Measurements from ENCODE around the gene YPEL4.

Gene YPEL4

DNA sequence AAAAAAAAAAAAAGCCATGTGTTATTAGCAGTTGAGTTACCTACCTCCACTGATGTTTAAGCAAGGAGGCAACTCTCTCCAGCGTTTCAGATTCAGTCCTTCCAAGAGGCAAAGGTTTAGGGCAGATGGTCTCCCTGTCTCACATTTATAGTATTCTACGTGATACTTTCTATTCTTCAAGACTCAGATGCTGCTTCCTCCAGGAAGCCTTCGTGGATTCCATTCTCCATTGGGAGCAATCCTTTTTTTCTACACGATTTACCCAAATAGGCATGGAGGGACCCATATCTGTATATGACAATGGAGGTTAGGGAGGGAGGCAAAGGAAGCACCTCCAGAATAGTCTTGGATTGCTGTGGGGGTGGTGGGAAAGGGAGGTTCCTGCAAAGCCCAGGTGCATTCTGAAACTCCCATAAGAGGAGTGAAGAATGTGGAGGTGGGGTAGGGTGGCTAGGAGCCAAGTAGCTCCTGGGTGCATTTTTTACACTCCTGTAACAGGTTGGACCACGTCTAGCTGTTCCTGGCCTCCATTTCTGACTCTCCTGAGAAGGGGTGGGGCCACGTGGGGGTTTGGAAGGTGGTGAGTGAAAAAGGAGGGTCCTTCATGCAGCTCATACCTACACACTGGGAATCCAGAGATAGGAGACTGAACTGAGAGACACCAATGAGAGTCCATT lies 16.2 kb downstream of the YPEL4 start:
- DNase-seq (ENCODE audit: low read depth in 2 of 2): no peak

DNA sequence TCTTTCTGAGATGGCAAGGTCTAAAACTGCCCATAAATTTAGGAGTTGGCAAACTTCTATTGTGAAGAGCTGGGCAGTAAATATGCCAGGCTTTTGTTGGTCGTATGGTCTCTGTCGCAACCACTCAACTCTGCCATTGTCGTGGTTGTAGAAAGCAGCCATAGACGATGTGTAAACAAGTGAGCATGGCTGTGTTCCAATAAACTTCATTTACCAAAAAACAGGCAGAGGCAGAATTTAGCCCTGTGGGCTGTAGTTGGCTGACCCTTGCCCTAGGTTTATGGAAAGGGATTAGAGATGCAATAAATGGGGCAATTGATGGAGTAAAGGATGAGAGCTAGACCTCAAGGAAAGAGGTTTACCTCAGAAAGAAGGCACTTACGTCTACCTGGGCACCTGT lies 17.6 kb downstream of the YPEL4 start:
- DNase-seq (ENCODE audit: low read depth in 2 of 2): no peak

GRCh38 chr11:57630171-57630570 lies 19.5 kb downstream of the YPEL4 start:
- no peak for DNase-seq (ENCODE audit: low read depth in 2 of 2)

- no peak for DNase-seq (ENCODE audit: low read depth in 2 of 2)
Measured at GRCh38 chr11:57626895-57627294, 22.8 kb downstream of the YPEL4 start.

DNA sequence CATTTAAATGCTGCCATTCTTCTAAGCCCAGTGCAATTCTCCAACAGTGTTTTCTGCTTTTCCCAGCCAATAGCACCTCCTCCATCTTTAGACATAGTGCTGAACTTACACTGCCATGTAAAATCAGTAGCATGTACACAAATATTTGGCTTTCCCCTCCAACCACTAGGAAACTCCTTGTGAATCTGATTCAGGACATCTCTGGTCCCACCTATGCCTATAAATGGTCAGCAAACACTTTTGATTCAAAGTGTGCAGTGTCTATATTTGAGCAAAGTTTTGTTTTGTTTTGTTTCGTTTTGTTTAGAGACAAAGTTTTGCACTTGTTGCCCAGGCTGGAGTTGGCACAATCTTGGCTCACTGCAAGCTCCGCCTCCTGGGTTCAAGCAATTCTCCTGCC lies 24.8 kb downstream of the YPEL4 start:
- no peak for DNase-seq (ENCODE audit: low read depth in 2 of 2)

DNA sequence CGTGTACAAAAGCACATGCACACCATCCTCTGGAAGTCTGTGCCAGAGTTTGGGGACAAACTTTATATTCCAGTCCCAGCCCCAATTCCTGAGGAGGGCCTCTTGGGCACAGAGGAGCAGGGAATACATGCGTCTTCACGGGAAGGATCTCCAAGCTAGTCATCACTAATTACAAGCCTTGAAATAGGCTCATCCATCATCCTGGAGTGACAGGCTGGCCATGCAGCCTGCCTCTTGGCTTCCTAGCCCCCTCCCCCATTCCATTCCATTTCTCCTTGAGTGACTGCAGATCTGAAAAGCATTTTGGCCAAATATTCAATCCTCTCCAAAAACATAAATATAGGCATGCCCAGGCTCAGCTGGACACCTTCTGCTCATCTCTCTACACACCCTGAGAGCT lies 27.4 kb downstream of the YPEL4 start:
- DNase-seq (ENCODE audit: low read depth in 2 of 2): no peak

DNA sequence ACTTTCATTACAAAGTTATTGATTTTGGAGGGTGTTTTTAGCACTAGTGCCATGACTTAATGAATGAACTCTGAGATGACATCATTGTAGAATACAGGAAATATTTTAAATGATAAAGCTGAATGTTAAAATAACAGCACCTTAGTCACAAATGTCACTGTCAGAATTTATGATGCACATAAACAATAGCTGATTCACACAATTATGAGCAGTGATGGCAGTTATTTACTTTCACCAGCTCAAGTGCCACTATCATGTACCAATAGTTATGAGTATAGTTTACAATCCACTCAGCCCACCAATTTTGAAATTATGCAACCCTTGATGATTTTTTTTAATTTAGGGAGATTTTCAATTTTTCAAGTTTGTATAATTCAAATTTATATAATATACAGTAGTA lies 29.2 kb downstream of the YPEL4 start:
- no peak for DNase-seq (ENCODE audit: low read depth in 2 of 2)

GRCh38 chr11:57619331-57619730 lies 30.4 kb downstream of the YPEL4 start:
- DNase-seq (ENCODE audit: low read depth in 2 of 2): no peak

DNA sequence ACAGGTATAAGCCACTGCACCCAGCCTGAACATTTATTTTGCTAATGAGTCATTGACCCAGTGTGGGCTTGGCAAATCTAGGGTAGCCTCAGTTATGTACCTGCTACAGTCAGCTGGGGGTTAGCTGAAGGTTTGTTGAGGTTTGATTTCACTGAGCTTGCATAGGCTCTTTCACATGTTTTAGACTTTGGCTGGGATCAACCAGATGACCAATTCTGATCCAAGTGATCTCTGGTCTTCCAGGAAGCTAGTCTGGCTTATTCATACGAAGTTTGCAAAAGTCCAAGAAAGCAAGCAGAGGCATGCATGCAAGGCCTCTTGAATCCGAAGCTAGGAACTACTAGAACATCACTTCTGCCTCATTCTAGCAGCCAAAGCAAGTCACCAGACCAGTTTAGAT lies 31.3 kb downstream of the YPEL4 start:
- no peak for DNase-seq (ENCODE audit: low read depth in 2 of 2)

- no peak for DNase-seq (ENCODE audit: low read depth in 2 of 2)
Measured at GRCh38 chr11:57616595-57616994, 33.1 kb downstream of the YPEL4 start.

DNA sequence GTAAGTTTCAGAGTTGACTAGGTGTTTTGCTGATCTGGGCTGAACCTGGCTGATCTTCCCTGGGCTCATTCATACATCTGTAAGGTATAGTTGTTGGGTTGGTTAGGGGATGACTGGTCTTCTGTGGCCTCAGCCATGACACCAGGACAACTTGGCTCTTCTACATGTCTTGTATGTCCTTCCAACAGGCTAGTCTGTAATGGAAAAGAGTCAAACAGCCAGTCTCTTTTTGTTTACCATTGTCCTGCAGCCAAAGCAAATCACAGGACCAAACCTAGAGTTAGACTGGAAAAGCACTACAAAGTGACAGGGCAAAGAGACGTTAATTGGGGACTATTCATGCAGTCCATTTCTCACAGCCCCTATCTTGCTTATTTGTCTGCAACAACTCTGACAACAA lies 34.4 kb downstream of the YPEL4 start:
- DNase-seq (ENCODE audit: low read depth in 2 of 2): no peak

DNA sequence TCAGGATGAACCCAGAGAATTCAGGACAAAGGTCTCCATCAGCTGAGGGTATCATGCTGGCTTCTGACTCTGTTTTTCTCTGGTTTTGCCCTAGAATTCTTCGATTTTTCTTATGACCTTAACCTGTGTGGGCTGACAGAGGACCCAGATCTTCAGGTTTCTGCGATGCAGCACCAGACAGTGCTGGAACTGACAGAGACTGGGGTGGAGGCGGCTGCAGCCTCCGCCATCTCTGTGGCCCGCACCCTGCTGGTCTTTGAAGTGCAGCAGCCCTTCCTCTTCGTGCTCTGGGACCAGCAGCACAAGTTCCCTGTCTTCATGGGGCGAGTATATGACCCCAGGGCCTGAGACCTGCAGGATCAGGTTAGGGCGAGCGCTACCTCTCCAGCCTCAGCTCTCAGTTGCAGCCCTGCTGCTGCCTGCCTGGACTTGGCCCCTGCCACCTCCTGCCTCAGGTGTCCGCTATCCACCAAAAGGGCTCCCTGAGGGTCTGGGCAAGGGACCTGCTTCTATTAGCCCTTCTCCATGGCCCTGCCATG lies 35.4 kb downstream of the YPEL4 start:
- no peak for DNase-seq (ENCODE audit: low read depth in 2 of 2)

GRCh38 chr11:57610170-57610569 lies 39.5 kb downstream of the YPEL4 start:
- no peak for DNase-seq (ENCODE audit: low read depth in 2 of 2)

GRCh38 chr11:57605028-57605420 lies 44.7 kb downstream of the YPEL4 start:
- DNase-seq (ENCODE audit: low read depth in 2 of 2): no peak

DNA sequence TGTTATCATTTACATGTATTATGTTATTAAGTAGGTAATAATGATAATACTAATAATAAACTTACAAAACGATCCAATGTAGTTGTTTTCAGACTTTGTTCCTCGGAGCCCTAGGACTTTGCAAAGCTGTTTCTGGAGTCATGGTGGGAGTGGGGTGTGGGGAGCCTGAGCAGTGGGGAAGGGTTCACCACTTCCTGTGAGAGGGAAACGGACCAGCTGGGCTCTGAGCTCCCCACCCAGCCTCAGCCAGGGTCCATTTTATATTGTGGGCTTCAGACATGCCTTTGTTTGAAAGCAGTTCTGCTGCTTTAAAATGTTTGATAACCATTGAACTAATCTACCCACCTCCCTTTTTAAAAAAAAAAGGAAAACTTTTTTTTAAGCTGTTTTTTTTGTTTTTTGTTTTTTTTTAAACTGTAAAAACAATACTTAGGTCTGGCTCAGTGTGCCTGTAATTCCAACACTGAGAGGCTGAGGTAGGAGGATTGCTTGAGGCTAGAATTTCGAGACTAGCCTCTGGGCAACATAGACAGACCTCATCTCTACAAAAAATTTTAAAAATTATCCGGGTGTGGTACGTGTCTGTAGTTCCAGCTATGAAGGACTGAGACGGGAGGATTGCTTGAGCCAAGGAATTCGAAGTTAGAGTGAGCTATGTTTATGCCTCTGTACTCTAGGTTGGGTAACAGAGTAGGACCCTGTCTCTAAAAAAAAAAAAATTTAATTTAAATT lies 45.2 kb downstream of the YPEL4 start:
- no peak for DNase-seq (ENCODE audit: low read depth in 2 of 2)

- no peak for DNase-seq (ENCODE audit: low read depth in 2 of 2)
Measured at GRCh38 chr11:57601297-57601696, 48.4 kb downstream of the YPEL4 start.

GRCh38 chr11:57599381-57599780 lies 50.3 kb downstream of the YPEL4 start:
- DNase-seq (ENCODE audit: low read depth in 2 of 2): no peak

- DNase-seq (ENCODE audit: low read depth in 2 of 2): no peak
Measured at GRCh38 chr11:57598831-57599155, 50.9 kb downstream of the YPEL4 start.

DNA sequence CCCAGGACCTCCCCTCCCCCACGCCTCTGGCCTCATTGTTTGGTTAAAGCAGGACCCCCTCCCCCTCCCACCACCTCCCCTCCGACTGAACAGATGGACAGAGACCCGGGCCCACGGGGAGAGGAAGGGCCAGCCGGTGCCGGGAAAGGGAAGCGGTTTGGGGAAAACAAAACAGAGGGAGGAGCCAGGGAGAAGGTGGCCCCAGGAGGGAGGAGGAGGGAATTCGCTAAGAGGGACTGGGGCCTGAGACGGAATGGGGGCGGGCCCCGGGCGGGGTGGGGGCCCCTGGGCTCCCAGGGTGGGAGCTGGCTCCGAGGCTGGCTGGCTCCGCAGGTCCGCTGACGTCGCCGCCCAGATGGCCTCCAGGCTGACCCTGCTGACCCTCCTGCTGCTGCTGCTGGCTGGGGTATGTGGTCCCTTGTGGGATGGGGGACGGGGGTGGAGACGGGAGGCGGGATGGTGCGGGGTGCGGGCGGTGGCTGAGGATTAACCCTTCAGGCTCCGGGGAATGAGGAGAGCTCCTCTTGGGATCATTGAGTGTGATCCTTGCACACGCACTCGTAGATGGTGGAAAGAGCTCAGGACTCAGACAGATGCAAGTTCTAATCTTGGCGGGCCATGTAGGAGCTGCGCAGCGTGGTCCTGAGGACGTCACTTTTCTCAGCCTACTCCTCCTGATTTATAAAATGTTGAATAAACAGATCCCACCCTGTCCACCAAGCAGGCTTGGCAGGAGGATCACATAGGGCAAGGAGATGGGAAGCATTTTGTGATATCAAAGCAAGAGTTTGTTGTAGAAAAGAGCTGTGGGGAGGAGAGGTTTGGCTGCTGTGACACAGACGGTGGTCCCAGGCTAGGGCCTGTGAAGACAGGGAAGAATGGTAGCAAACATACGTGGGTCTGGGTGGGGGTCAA lies 51.5 kb downstream of the YPEL4 start:
- DNase-seq (ENCODE audit: low read depth in 2 of 2): no peak

DNA sequence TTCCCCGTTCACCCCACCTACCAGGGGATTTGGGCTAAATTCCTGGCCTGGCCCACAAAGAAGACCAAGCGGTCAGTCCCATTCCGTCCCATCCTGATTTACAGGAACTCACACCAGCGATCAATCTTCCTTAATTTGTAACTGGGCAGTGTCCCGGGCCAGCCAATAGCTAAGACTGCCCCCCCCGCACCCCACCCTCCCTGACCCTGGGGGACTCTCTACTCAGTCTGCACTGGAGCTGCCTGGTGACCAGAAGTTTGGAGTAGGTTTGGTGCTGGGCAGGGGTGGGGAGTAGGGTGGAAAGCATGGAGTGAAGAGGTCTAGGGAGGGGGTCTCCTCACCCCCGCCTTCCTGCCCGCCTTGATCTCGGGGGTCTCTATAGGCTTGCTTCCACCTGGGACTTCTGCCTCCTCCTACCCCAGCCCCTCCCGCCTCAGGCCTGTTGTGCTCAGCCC lies 52.2 kb downstream of the YPEL4 start, which contains the start of gene SERPING1:
Gene SERPING1, plus strand, starts transcription at position 225 of the 455 bp plus-strand sequence. CDS start 586 bp downstream, outside the sequence.
- DNase-seq (ENCODE audit: low read depth in 2 of 2): no peak

GRCh38 chr11:57596266-57596885 lies 53.3 kb downstream of the YPEL4 start:
- no peak for DNase-seq (ENCODE audit: low read depth in 2 of 2)
